Heart left ventricle (tissue), 16 donors: ENCODE measurements around the gene CD300LG. TPM values are rescaled to one million over a fixed set of nuclear protein-coding genes. Genes with fewer than 3 reads are reported as not detected.

Experiments used
- ATAC-seq, 4 donors: fragments of 200-7000 bp; cut with Tn5 transposase; one replicate each; pipeline ENCODE4 v1.9.1; 2020 to 2022; ENCODE audit warnings: moderate library complexity in 4 of 4, mild to moderate bottlenecking in 3 of 4, moderate number of reproducible peaks in 1 of 4
- DNase-seq, 5 donors: peaks; one replicate each; pipeline ENCODE4 v3.0.0-alpha.2; 2020
- H3K27ac ChIP-seq, 12 donors: fragments of 200-600 bp; sonication (generic) in 4 of 12; one replicate each; pipeline versions ENCODE4 v1.5.0 to v1.8.0; 2016 to 2022; ENCODE audit warnings: mild to moderate bottlenecking in 2 of 12
- H3K27me3 ChIP-seq, 9 donors: fragments of 200-600 bp; sonication (generic) in 2 of 9; one replicate each; pipeline versions ENCODE4 v1.5.1 to v1.8.0; 2016 to 2022; ENCODE audit warnings: mild to moderate bottlenecking in 3 of 9
- H3K36me3 ChIP-seq, 9 donors: fragments of 200-600 bp; sonication (generic) in 2 of 9; one replicate each; pipeline versions ENCODE4 v1.5.0 to v1.8.0; 2018 to 2022; ENCODE audit warnings: mild to moderate bottlenecking in 2 of 9
- H3K4me1 ChIP-seq, 12 donors: fragments of 200-600 bp; sonication (generic) in 4 of 12; one replicate each; pipeline versions ENCODE4 v1.5.0 to v1.8.0; 2016 to 2022; ENCODE audit warnings: mild to moderate bottlenecking in 3 of 12
- H3K4me3 ChIP-seq, 12 donors: fragments of 200-600 bp; sonication (generic) in 4 of 12; one replicate each; pipeline versions ENCODE4 v1.5.0 to v1.8.0; 2017 to 2022; ENCODE audit warnings: mild to moderate bottlenecking in 9 of 12, moderate library complexity in 4 of 12
- H3K9me3 ChIP-seq, 12 donors: fragments of 200-600 bp; sonication (generic) in 4 of 12; one replicate each; pipeline versions ENCODE4 v1.5.0 to v1.8.0; 2016 to 2022; ENCODE audit warnings: mild to moderate bottlenecking in 1 of 12
- POLR2A ChIP-seq, 2 donors: fragments of 450-650 bp; IDR thresholded peaks; one replicate each; pipeline ENCODE4 v1.6.1; 2017; ENCODE audit warnings: antibody characterized with exemption in 2 of 2, mild to moderate bottlenecking in 2 of 2, moderate library complexity in 2 of 2
- WGBS, 4 donors: extraction: QIAGEN DNeasy Blood & Tissue Kit in 2 of 4; methylation state at CpG; one replicate each; pipeline versions ENCODE4 v1.1.5 to v1.1.7; 2013 to 2018; 5-methylcytosine and 5-hydroxymethylcytosine counted together
- intact Hi-C, 10 donors: fragments of 100-400 bp; cut with DNase I; formaldehyde crosslinking; loops; one replicate each; pipeline versions ENCODE4 v1.11.1 to v1.14.2; 2022
- polyA plus RNA-seq, 2 donors: library from polyadenylated mRNA; stranded (reverse); fragments of 200-250 nt; gene quantifications; one replicate each; pipeline ENCODE4 v1.2.3, GENCODE V29; 2013
- total RNA-seq, 9 donors: library from RNA; depleted of rRNA in 2 of 9; stranded (reverse); fragments of >200 nt in 2 of 9; fragmentation: NEBNext Ultra II Directional in 3 of 9; extraction: Animal tissue kit (Norgen Biotek cat#: 25700) in 3 of 9; gene quantifications; one replicate each; pipeline versions ENCODE4 v1.1.0 to v1.2.4, GENCODE V29; 2016 to 2023
- TF ChIP-seq, protein P1 (sequence below), 12 donors: fragments of 200-600 bp; sonication (generic) in 4 of 12; IDR thresholded peaks; one replicate each; pipeline versions ENCODE4 v1.5.0 to v1.8.0; 2018 to 2022; ENCODE audit warnings: antibody characterized with exemption in 12 of 12, mild to moderate bottlenecking in 5 of 12
- donor health status: ischemic (EF 13 %, LVEDD 7.1; RV severe dilation, severe dysfunction).
- donor health status: healthy with polysubstance abuse.
- donor health status: DM: no; HTN: yes; CAD: no.
- donor health status: DM: no; HTN: no; CAD: no.
- donor health status: ischemic (EF 25% LVEDD 6.9; RV normal size, moderate dysfunction).
- donor health status: ischemic (EF 25% LVEDD 5.7; RV mildly dilated, moderate dysfunction).
- donor health status: healthy.
- donor health status: DM: yes; HTN: yes; CAD: no.
- donor health status: ischemic (EF 35%, LVEDD 5.7; RV mildly dilated, moderate dysfunction).
- donor health status: nonischemic (EF 11% LVEDD 7.7; RV severe dilation, severe dysfunction).
- donor health status: DM: yes; HTN: yes; CAD: no.
- donor health status: PGD.
- donor health status: ischemic (EF 29% LVEDD 5.4; RV normal size, mild dysfunction).
- donor health status: nonischemic (EF 23%, LVEDD 6.1; RV moderate dilation, normal function).

Gene CD300LG
- total and polyA plus RNA-seq, 11 donors = 7.3 to 85.8 (median 19.9) TPM

DNA sequence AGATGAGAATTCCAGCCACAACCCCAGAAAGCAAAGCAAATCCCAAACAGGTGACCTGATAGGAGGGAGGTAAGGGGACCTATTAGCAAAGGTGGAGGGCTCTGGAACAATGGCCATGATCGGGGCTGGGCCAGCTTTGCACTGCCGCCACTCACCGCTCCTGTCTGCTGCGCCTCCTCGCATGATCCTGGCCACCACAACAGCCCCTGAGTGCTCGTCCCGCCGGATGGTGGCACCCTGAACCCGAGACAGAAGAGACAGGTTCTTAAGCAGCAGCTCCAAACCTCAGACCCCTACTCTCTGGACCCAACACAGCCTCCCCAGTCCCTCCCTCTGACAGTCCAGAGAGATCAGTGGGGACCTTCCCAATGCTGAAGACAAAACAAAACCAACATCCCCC lies 19.4 kb upstream of the CD300LG start:
- intact Hi-C loops = loop anchor here in 2 of 10 donors (5.0 to 10.0 kb wide), 2 partner anchors 45 to 57 kb away; partner anchors contain the start of gene CFAP97D1 (in 1 of the 2)
- H3K36me3 ChIP-seq = peaks cover 0 to 67% (median 43%) of the 10 kb centered on the region in 9 donors
- H3K27me3 ChIP-seq = no peaks in the 10 kb centered on the region
- H3K4me1 ChIP-seq = peaks cover 0 to 81% (median 19%) of the 10 kb centered on the region in 12 donors
- ATAC-seq = no peak
- no peaks in the 10 kb centered on the region for H3K9me3 ChIP-seq
- no peak overlapping the region for H3K4me3 ChIP-seq
- WGBS, 4 donors = 94 to 98% (median 98%) methylated on average over 9 of the region's 9 CpGs
- no peak for TF ChIP-seq POLR2A (IDR thresholded peaks at IDR 0.05)
- TF ChIP-seq, protein P1, sequence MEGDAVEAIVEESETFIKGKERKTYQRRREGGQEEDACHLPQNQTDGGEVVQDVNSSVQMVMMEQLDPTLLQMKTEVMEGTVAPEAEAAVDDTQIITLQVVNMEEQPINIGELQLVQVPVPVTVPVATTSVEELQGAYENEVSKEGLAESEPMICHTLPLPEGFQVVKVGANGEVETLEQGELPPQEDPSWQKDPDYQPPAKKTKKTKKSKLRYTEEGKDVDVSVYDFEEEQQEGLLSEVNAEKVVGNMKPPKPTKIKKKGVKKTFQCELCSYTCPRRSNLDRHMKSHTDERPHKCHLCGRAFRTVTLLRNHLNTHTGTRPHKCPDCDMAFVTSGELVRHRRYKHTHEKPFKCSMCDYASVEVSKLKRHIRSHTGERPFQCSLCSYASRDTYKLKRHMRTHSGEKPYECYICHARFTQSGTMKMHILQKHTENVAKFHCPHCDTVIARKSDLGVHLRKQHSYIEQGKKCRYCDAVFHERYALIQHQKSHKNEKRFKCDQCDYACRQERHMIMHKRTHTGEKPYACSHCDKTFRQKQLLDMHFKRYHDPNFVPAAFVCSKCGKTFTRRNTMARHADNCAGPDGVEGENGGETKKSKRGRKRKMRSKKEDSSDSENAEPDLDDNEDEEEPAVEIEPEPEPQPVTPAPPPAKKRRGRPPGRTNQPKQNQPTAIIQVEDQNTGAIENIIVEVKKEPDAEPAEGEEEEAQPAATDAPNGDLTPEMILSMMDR (IDR thresholded peaks at IDR 0.05) = no peak
- H3K27ac ChIP-seq = peak overlapping the region in 7 of 12 donors; percentile 37 to 90 (median 61)
- no peak for DNase-seq

DNA sequence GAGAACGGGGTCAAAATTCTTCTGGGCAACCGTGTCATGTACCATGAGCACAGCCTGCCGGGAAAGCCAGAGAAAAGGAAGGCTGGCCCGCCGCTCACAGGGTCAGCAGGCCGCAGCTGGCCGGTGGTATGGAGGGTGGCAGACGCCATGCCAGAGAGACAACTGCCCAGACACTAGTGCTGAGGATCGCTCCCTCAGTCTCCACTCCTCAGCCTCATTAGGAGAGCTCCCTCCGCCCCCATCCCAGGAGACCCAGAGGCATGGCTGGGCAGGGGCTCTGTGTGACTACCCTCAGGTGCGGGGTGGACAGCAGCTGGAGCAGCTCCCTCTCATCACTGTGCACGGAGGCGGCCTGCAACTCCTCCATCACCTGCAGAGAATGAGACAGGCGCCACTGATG lies 17.2 kb upstream of the CD300LG start:
- ATAC-seq (no peak), DNase-seq (no peak)
- Histone ChIP-seq H3K9me3 (no peaks in the 10 kb centered on the region), H3K4me1 (peaks cover 0 to 75% (median 17%) of the 10 kb centered on the region in 12 donors), H3K27me3 (no peaks in the 10 kb centered on the region), H3K27ac (peak overlapping the region in 5 of 12 donors; percentile 79 to 96 (median 86)), H3K4me3 (peak overlapping the region in 2 of 12 donors; percentile 4 to 14), H3K36me3 (peaks cover 0 to 62% (median 43%) of the 10 kb centered on the region in 9 donors)
- no peak for TF ChIP-seq POLR2A (IDR thresholded peaks at IDR 0.05)
- TF ChIP-seq, protein P1 (IDR thresholded peaks at IDR 0.05) = no peak
- WGBS, 4 donors = 92 to 95% (median 94%) methylated on average over 10 to 14 of the region's 14 CpGs
- intact Hi-C loops = loop anchor here in 9 of 10 donors (5.0 to 10.0 kb wide), 4 partner anchors 45 to 55 kb away; partner anchors contain the start of genes CFAP97D1 (in 5 of the 9) and DUSP3 (in 3 of the 9)

DNA sequence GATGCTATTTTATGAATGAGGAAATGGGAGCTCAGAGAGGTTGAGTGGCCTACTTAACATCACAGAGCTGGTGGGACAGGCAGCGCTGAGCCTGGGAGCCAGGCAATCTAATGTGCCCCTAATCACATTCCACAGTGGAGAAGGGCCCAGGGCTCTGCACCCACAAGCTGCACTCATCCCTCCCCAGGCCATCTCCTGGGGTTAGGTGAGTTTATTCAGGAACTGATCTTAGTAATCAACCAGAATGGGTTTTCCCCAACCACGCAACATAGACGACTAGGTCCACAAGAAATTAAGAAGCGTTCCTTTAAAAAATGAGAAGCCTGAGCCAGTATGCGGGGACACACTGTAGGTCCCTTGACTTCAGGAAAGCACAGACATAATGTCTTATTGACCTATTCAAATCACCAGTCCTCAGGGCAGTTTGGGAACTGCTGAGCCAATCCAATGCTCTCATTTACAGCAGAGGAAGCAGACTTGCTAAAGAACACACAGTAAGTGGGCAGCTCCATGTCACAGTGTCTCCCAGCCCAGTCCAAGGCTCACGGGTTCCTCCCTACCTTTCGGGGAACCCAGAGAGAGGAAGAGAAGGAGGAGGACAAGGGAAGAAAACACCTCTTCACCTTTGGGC lies 16.4 kb upstream of the CD300LG start:
- no peaks in the 10 kb centered on the region for H3K9me3 ChIP-seq
- H3K27me3 ChIP-seq = no peaks in the 10 kb centered on the region
- peaks cover 0 to 66% (median 16%) of the 10 kb centered on the region in 12 donors for H3K4me1 ChIP-seq
- H3K36me3 ChIP-seq = peaks cover 0 to 53% (median 38%) of the 10 kb centered on the region in 9 donors
- peak overlapping the region; percentile 62 to 96 (median 85) for H3K27ac ChIP-seq
- DNase-seq (no peak), ATAC-seq (no peak)
- 86 to 89% (median 88%) methylated on average over 6 to 7 of the region's 7 CpGs for WGBS, 4 donors
- intact Hi-C loops = loop anchor here in 7 of 10 donors (5.0 to 10.0 kb wide), 3 partner anchors 46 to 53 kb away; partner anchors contain the start of genes CFAP97D1 (in 4 of the 7) and DUSP3 (in 3 of the 7)
- H3K4me3 ChIP-seq = peak overlapping the region in 7 of 12 donors; percentile 22 to 80 (median 70)
- no peak for TF ChIP-seq POLR2A (IDR thresholded peaks at IDR 0.05)
- TF ChIP-seq, protein P1 (IDR thresholded peaks at IDR 0.05) = no peak

DNA sequence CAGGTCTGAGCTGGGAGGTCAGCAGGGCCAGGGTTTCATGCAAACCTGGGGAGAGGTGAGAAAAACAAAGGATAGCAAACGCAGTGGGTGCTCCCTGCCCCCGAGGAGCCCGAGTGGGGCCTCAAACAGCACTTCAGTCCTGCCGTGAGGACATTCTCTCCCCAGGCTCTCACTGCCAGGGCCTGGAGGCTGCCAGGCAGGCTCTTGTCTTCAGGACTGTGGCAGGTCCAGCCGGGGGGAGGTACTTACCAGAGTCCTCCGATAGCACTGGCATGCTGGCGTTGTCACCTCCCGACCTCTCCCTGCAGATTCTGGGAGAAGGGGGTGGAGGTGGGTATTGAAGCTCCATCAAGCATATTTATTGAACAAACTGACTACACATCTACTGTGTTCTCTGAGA lies 15.3 kb upstream of the CD300LG start:
- WGBS, 4 donors = 47 to 76% (median 58%) methylated on average over 8 of the region's 8 CpGs
- DNase-seq (peak; percentile 67 to 93 (median 83)), ATAC-seq (peak; percentile 74 to 86 (median 80))
- Histone ChIP-seq H3K36me3 (peaks cover 0 to 43% (median 28%) of the 10 kb centered on the region in 9 donors), H3K27me3 (no peaks in the 10 kb centered on the region), H3K4me3 (peak overlapping the region in 11 of 12 donors; percentile 11 to 93 (median 77)), H3K27ac (peak overlapping the region; percentile 66 to 96 (median 85)), H3K4me1 (peaks cover 0 to 62% (median 16%) of the 10 kb centered on the region in 12 donors), H3K9me3 (no peaks in the 10 kb centered on the region)
- intact Hi-C loops = loop anchor here in 8 of 10 donors (2.0 to 10.0 kb wide), 4 partner anchors 47 to 54 kb away; partner anchors contain the start of genes CFAP97D1 (in 4 of the 8) and DUSP3 (in 4 of the 8)
- TF ChIP-seq, protein P1 (IDR thresholded peaks at IDR 0.05) = no peak
- peak in 1 of 2 donors; percentile 54 for TF ChIP-seq POLR2A (IDR thresholded peaks at IDR 0.05)
